Thyroid gland (tissue), 4 donors: Measurements from ENCODE around the gene SP5.

Experiments used
- CTCF ChIP-seq, 6 experiments: fragments of 200-600 bp in 3 of 6; fragments of 450-650 bp in 3 of 6; sonication (generic) in 3 of 6; IDR thresholded peaks; one replicate each; pipeline ENCODE4 v1.5.1; 2016 to 2019; ENCODE audit warnings: antibody characterized with exemption in 6 of 6, mild to moderate bottlenecking in 2 of 6, inconsistent platforms in 1 of 6, moderate library complexity in 1 of 6
- POLR2A ChIP-seq, 2 donors: fragments of 450-650 bp; IDR thresholded peaks; one replicate each; pipeline ENCODE4 v1.6.1; 2017; ENCODE audit warnings: antibody characterized with exemption in 2 of 2, mild to moderate bottlenecking in 2 of 2, moderate library complexity in 1 of 2

- TF ChIP-seq CTCF (IDR thresholded peaks at IDR 0.05) (no peak), POLR2A (IDR thresholded peaks at IDR 0.05) (no peak)
Observed at GRCh38 chr2:170715062-170715931, at the start of gene SP5.
